ENCODE results near the gene CPN2.

The CPN2 gene

DNA sequence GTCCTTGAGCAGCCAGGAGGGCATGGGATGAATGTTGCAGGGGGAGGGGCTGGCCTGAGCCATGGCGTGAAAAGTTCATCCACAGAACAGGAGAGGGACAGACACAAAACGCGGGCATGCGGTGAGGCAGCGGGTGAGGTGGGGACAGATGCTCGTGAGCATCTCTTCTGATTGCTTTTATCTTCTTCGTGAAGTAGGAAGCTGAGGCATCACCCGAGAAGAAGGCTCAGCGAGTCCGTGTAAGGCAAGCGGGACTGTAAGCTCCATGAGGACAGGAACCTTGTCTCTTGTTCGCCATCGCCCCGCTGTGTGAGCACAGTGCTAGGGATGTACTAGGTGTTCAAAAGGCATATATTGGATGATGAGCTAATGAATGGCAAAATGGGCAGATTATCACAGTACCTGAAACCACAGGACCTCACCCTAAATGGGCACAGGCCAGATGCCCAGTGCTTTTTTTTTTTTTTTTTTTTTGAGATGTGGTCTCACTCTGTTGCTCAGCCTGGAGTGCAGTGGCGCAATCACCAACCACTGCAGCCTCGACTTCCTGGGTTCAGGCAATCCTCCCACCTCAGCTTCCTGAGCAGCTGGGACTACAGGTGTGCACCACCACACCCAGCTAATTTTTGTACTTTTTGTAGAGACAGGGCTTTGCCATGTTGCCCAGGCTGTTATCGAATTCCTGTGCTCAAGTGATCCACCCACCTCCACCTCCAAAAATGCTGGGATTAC lies 46.8 kb downstream of the CPN2 start:
- H4K20me1 ChIP-seq (ENCODE audit: insufficient read depth, low read length) = no peaks in the 10 kb centered on the region
- H3K36me3 ChIP-seq (replicated peaks; ENCODE audit: low read depth, low read length) = no peaks in the 10 kb centered on the region
- no peaks in the 10 kb centered on the region for H3K79me2 ChIP-seq (ENCODE audit: low read length)
- no peak overlapping the region for H3K4me3 ChIP-seq (ENCODE audit: low read length)
- no peak overlapping the region for H3K27ac ChIP-seq (ENCODE audit: low read length)
- no peak overlapping the region for H3K4me2 ChIP-seq (ENCODE audit: low read length)
- no peak overlapping the region for H2AFZ ChIP-seq (ENCODE audit: low read depth, low read length)
- H3K27me3 ChIP-seq (ENCODE audit: low read depth, low read length) = peaks cover 47% of the 10 kb centered on the region
- TF ChIP-seq CTCF (IDR thresholded peaks at IDR 0.05; ENCODE audit: low read depth, low read length) (no peak), EZH2phosphoT487 (IDR thresholded peaks at IDR 0.05; ENCODE audit: low read depth) (no peak)
- no peak overlapping the region for H3K9ac ChIP-seq (ENCODE audit: low read length)
- H3K9me3 ChIP-seq (ENCODE audit: insufficient read depth, low read length) = no peaks in the 10 kb centered on the region
- peaks cover 46% of the 10 kb centered on the region for H3K4me1 ChIP-seq (ENCODE audit: low read length)

DNA sequence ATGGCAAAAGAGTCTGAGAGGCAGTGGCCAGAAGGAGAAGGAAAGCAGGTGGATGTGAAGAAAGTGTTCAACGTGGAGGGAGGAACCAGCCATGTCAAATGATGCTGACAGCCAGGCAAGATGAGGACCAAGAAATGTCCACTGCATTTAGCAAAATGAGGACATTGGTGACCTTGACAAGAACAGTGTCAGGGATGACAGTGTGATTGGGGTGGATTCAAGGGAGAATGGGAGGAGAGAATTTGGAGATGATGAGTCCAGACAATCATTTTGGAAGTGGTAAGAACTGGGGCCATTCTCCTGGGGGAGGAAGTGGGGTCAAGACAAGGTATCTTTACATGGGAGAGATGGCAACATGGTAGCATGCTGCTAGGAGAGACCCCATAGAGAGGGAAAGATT lies 47.4 kb downstream of the CPN2 start:
- H3K4me3 ChIP-seq (ENCODE audit: low read length) = no peak overlapping the region
- H3K27ac ChIP-seq (ENCODE audit: low read length) = no peak overlapping the region
- H3K36me3 ChIP-seq (replicated peaks; ENCODE audit: low read depth, low read length) = no peaks in the 10 kb centered on the region
- peaks cover 47% of the 10 kb centered on the region for H3K27me3 ChIP-seq (ENCODE audit: low read depth, low read length)
- peaks cover 40% of the 10 kb centered on the region for H3K4me1 ChIP-seq (ENCODE audit: low read length)
- H3K9ac ChIP-seq (ENCODE audit: low read length) = no peak overlapping the region
- no peaks in the 10 kb centered on the region for H3K9me3 ChIP-seq (ENCODE audit: insufficient read depth, low read length)
- no peaks in the 10 kb centered on the region for H3K79me2 ChIP-seq (ENCODE audit: low read length)
- H2AFZ ChIP-seq (ENCODE audit: low read depth, low read length) = no peak overlapping the region
- TF ChIP-seq EZH2phosphoT487 (IDR thresholded peaks at IDR 0.05; ENCODE audit: low read depth) = no peak
- H4K20me1 ChIP-seq (ENCODE audit: insufficient read depth, low read length) = no peaks in the 10 kb centered on the region
- H3K4me2 ChIP-seq (ENCODE audit: low read length) = no peak overlapping the region

DNA sequence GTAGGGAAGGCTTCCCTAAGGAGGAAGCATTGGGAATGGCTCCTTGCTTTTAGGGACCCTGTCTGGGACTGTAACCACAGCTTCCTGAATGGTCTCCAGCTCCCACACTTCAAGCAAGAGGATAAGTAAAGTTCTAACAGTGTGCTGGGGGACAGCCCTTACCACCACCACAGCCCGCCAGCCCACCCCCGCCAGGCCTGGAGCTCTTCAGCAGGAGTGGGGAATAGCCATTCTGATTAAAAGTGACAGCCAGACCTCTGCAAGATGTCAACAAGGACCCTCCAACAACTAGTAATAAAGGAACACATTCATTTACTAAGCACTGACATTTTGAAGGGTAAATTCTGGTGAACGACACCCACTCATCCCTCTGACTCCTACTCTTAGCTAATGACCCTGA lies 49.4 kb downstream of the CPN2 start:
- no peak for TF ChIP-seq EZH2phosphoT487 (IDR thresholded peaks at IDR 0.05; ENCODE audit: low read depth)
- no peak for TF ChIP-seq CTCF (IDR thresholded peaks at IDR 0.05; ENCODE audit: low read depth, low read length)
- Histone ChIP-seq H3K4me2 (ENCODE audit: low read length) (no peak overlapping the region), H3K4me1 (ENCODE audit: low read length) (peaks cover 20% of the 10 kb centered on the region), H3K27me3 (ENCODE audit: low read depth, low read length) (peaks cover 47% of the 10 kb centered on the region), H3K36me3 (replicated peaks; ENCODE audit: low read depth, low read length) (no peaks in the 10 kb centered on the region), H3K27ac (ENCODE audit: low read length) (no peak overlapping the region), H4K20me1 (ENCODE audit: insufficient read depth, low read length) (no peaks in the 10 kb centered on the region), H2AFZ (ENCODE audit: low read depth, low read length) (no peak overlapping the region), H3K79me2 (ENCODE audit: low read length) (no peaks in the 10 kb centered on the region), H3K9ac (ENCODE audit: low read length) (no peak overlapping the region), H3K9me3 (ENCODE audit: insufficient read depth, low read length) (no peaks in the 10 kb centered on the region), H3K4me3 (ENCODE audit: low read length) (no peak overlapping the region)

DNA sequence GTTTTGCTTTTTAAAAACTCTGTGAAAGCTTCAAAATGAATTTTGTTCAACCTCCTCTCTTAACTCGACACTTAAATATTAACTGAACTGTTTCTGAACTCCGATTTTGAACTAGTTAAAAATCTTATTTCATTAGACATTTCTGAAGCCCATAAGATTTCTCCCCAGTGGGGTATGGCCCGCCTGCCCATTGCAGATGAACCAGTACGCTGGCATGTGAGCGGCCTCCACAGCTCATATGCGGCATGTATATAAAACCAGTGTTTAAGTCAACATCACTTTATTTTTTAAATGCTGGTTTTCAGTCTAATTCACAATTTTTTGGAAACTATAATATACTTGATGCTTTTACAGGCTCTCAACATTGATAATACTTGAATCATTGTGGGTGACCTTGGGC lies 50.2 kb downstream of the CPN2 start:
- Histone ChIP-seq H3K4me1 (ENCODE audit: low read length) (peaks cover 12% of the 10 kb centered on the region), H3K36me3 (replicated peaks; ENCODE audit: low read depth, low read length) (no peaks in the 10 kb centered on the region)

More for the DNA sequence above, 50.2 kb downstream of the CPN2 start:
- Histone ChIP-seq H3K4me3 (ENCODE audit: low read length) (no peak overlapping the region), H3K9ac (ENCODE audit: low read length) (no peak overlapping the region), H3K4me2 (ENCODE audit: low read length) (no peak overlapping the region), H3K79me2 (ENCODE audit: low read length) (no peaks in the 10 kb centered on the region), H2AFZ (ENCODE audit: low read depth, low read length) (no peak overlapping the region), H4K20me1 (ENCODE audit: insufficient read depth, low read length) (no peaks in the 10 kb centered on the region), H3K27ac (ENCODE audit: low read length) (no peak overlapping the region), H3K27me3 (ENCODE audit: low read depth, low read length) (peaks cover 47% of the 10 kb centered on the region), H3K9me3 (ENCODE audit: insufficient read depth, low read length) (no peaks in the 10 kb centered on the region)
- TF ChIP-seq EZH2phosphoT487 (IDR thresholded peaks at IDR 0.05; ENCODE audit: low read depth) (no peak), CTCF (IDR thresholded peaks at IDR 0.05; ENCODE audit: low read depth, low read length) (no peak)
